Vagina (tissue), 2 donors: ENCODE results near the gene RFTN1.

Experiments used
- CTCF ChIP-seq, 3 experiments: fragments of 450-650 bp in 2 of 3; fragments of 200-600 bp in 1 of 3; sonication (generic) in 1 of 3; IDR thresholded peaks; one replicate each; pipeline ENCODE4 v1.5.1; 2017 to 2019; ENCODE audit warnings: antibody characterized with exemption in 3 of 3, mild to moderate bottlenecking in 2 of 3, moderate library complexity in 2 of 3
- POLR2A ChIP-seq, 2 donors: fragments of 450-650 bp; IDR thresholded peaks; one replicate each; pipeline ENCODE4 v1.6.1; 2017; ENCODE audit warnings: antibody characterized with exemption in 2 of 2, mild to moderate bottlenecking in 2 of 2, moderate library complexity in 2 of 2
- POLR2AphosphoS5 ChIP-seq, 2 donors: sonication (generic); formaldehyde crosslinking; IDR thresholded peaks; one replicate each; pipeline ENCODE4 v1.9.0; 2017; ENCODE audit warnings: antibody characterized with exemption in 2 of 2, mild to moderate bottlenecking in 2 of 2, low read depth in 1 of 2; ENCODE audit not compliant: insufficient read depth in 1 of 2

DNA sequence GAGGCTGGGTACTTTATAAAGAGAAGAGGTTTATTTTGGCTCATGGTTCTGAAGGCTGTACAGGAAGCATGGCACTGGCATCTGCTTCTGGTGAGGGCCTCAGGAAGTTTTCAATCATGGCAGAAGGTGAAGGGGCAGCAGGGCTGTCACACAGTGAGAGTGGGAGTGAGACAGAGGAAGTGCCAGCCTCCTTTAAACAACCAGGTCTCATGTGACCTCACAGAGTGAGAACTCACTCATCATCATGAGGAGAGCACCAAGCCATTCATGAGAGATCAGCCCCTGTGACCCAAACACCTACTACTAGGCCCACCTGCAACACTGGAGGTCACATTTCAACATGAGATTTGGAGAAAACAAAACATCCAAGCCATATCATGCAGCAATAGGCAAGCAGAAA is 9.3 kb upstream of the RFTN1 start:
- no peak for TF ChIP-seq CTCF (IDR thresholded peaks at IDR 0.05)
- no peak for TF ChIP-seq POLR2A (IDR thresholded peaks at IDR 0.05)
- no peak for TF ChIP-seq POLR2AphosphoS5 (IDR thresholded peaks at IDR 0.05; ENCODE audit: insufficient read depth in 1 of 2, low read depth in 1 of 2)
